Gastroesophageal sphincter (tissue), 4 donors: ENCODE data around the gene AGBL1. TPM values are rescaled to one million over a fixed set of nuclear protein-coding genes. Genes with fewer than 3 reads are reported as not detected.

Source experiments
- ATAC-seq: fragments of 150-250 bp; one replicate; pipeline ENCODE4 v1.9.1; 2016; ENCODE audit warnings: mild to moderate bottlenecking, moderate library complexity
- H3K27ac ChIP-seq, 4 donors: fragments of 200-600 bp; sonication (generic) in 3 of 4; 1 replicate in 3 of 4; 2 replicates in 1 of 4; pipeline ENCODE4 v1.5.1; 2016 to 2019
- H3K27me3 ChIP-seq: fragments of 200-600 bp; sonication (generic); one replicate; pipeline ENCODE4 v1.5.1; 2019
- H3K36me3 ChIP-seq, 2 donors: fragments of 200-600 bp; sonication (generic); one replicate each; pipeline ENCODE4 v1.5.1; 2019; ENCODE audit warnings: control low read depth in 1 of 2
- H3K4me1 ChIP-seq, 3 donors: fragments of 200-600 bp; sonication (generic); 1 replicate in 2 of 3; 2 replicates in 1 of 3; pipeline ENCODE4 v1.5.1; 2016 to 2019; ENCODE audit warnings: control low read depth in 2 of 3
- H3K4me3 ChIP-seq, 2 donors: fragments of 200-600 bp; sonication (generic); one replicate each; pipeline ENCODE4 v1.5.1; 2019; ENCODE audit warnings: mild to moderate bottlenecking in 1 of 2, moderate library complexity in 1 of 2
- H3K9me3 ChIP-seq, 3 donors: fragments of 200-600 bp; sonication (generic); one replicate each; pipeline ENCODE4 v1.5.1; 2017 to 2019; ENCODE audit warnings: control low read depth in 2 of 3
- CTCF ChIP-seq, 4 experiments: fragments of 200-600 bp in 2 of 4; fragments of 450-650 bp in 2 of 4; sonication (generic) in 1 of 4; IDR thresholded peaks; one replicate each; pipeline ENCODE4 v1.5.1; 2017 to 2019; ENCODE audit warnings: antibody characterized with exemption in 4 of 4, mild to moderate bottlenecking in 2 of 4, moderate library complexity in 2 of 4
- EP300 ChIP-seq: sonication (generic); formaldehyde crosslinking; IDR thresholded peaks from one replicate; pipeline ENCODE4 v1.6.1; 2017; ENCODE audit warnings: antibody characterized with exemption, mild to moderate bottlenecking
- POLR2A ChIP-seq, 2 donors: fragments of 450-650 bp; IDR thresholded peaks; one replicate each; pipeline ENCODE4 v1.6.1; 2017; ENCODE audit warnings: antibody characterized with exemption in 2 of 2, mild to moderate bottlenecking in 2 of 2, moderate library complexity in 1 of 2
- POLR2AphosphoS5 ChIP-seq: sonication (generic); formaldehyde crosslinking; IDR thresholded peaks from one replicate; pipeline ENCODE4 v1.6.1; 2017; ENCODE audit warnings: antibody characterized with exemption
- WGBS, 2 donors: methylation state at CpG; one replicate each; pipeline ENCODE4 v1.1.5; 2018; ENCODE audit warnings: low coverage in 1 of 2; 5-methylcytosine and 5-hydroxymethylcytosine counted together
- total RNA-seq, 4 donors: library from RNA; depleted of rRNA; stranded (reverse); fragments of >200 nt; gene quantifications; one replicate each; pipeline ENCODE4 v1.1.0, GENCODE V29; 2016

Gene AGBL1
- total RNA-seq, 4 donors from 2014 or later = 0.12 to 0.13 TPM; not detected in 2

- Histone ChIP-seq H3K36me3 (no peaks in the 10 kb centered on the region), H3K4me1 (no peaks in the 10 kb centered on the region), H3K9me3 (no peaks in the 10 kb centered on the region), H3K27me3 (no peaks in the 10 kb centered on the region), H3K4me3 (no peak overlapping the region), H3K27ac (no peak overlapping the region)
- no peak for TF ChIP-seq POLR2AphosphoS5
- no peak for TF ChIP-seq POLR2A (IDR thresholded peaks at IDR 0.05)
- no peak for TF ChIP-seq CTCF (IDR thresholded peaks at IDR 0.05)
- no peak for TF ChIP-seq EP300
- no peak for ATAC-seq
- 88% methylated on average over 2 of the region's 2 CpGs; no CpG with 5 or more reads in 1 of the 2 donors for WGBS, 2 donors
Measured at GRCh38 chr15:86603466-86603865, 523.8 kb downstream of the AGBL1 start.

GRCh38 chr15:86608461-86609205, 529.0 kb downstream of the AGBL1 start:
- Histone ChIP-seq H3K9me3 (no peaks in the 10 kb centered on the region), H3K4me3 (no peak overlapping the region), H3K36me3 (no peaks in the 10 kb centered on the region), H3K27me3 (no peaks in the 10 kb centered on the region), H3K4me1 (no peaks in the 10 kb centered on the region), H3K27ac (no peak overlapping the region)
- TF ChIP-seq POLR2AphosphoS5 (no peak), EP300 (no peak), POLR2A (IDR thresholded peaks at IDR 0.05) (no peak), CTCF (IDR thresholded peaks at IDR 0.05) (no peak)
- 65 to 73% methylated on average over 7 of the region's 7 CpGs for WGBS, 2 donors
- ATAC-seq = no peak

GRCh38 chr15:86609275-86609674, 529.6 kb downstream of the AGBL1 start:
- H3K4me1 ChIP-seq = no peaks in the 10 kb centered on the region
- H3K9me3 ChIP-seq = no peaks in the 10 kb centered on the region
- 90 to 96% methylated on average over 3 of the region's 3 CpGs for WGBS, 2 donors
- no peak overlapping the region for H3K4me3 ChIP-seq
- ATAC-seq = no peak
- H3K36me3 ChIP-seq = no peaks in the 10 kb centered on the region
- TF ChIP-seq CTCF (IDR thresholded peaks at IDR 0.05) = no peak
- TF ChIP-seq POLR2AphosphoS5 = no peak
- TF ChIP-seq EP300 = no peak
- TF ChIP-seq POLR2A (IDR thresholded peaks at IDR 0.05) = no peak
- H3K27me3 ChIP-seq = no peaks in the 10 kb centered on the region
- H3K27ac ChIP-seq = no peak overlapping the region

- ATAC-seq = no peak
- H3K27ac ChIP-seq = no peak overlapping the region
- no peaks in the 10 kb centered on the region for H3K36me3 ChIP-seq
- 77 to 79% methylated on average over 2 of the region's 2 CpGs for WGBS, 2 donors
- no peak overlapping the region for H3K4me3 ChIP-seq
- H3K27me3 ChIP-seq = no peaks in the 10 kb centered on the region
- no peaks in the 10 kb centered on the region for H3K9me3 ChIP-seq
- TF ChIP-seq POLR2A (IDR thresholded peaks at IDR 0.05) (no peak), POLR2AphosphoS5 (no peak), CTCF (IDR thresholded peaks at IDR 0.05) (no peak), EP300 (no peak)
- no peaks in the 10 kb centered on the region for H3K4me1 ChIP-seq
Measured at GRCh38 chr15:86610038-86610437, 530.4 kb downstream of the AGBL1 start.

- no peak for TF ChIP-seq POLR2A (IDR thresholded peaks at IDR 0.05)
- no peak for TF ChIP-seq POLR2AphosphoS5
- TF ChIP-seq CTCF (IDR thresholded peaks at IDR 0.05) = no peak
- TF ChIP-seq EP300 = no peak
- H3K9me3 ChIP-seq = no peaks in the 10 kb centered on the region
- no peak for ATAC-seq
- no peaks in the 10 kb centered on the region for H3K4me1 ChIP-seq
- H3K27ac ChIP-seq = no peak overlapping the region
- H3K4me3 ChIP-seq = no peak overlapping the region
- WGBS, 2 donors = 65 to 72% methylated on average over 2 of the region's 2 CpGs
- no peaks in the 10 kb centered on the region for H3K36me3 ChIP-seq
- H3K27me3 ChIP-seq = no peaks in the 10 kb centered on the region
Measured at GRCh38 chr15:86611417-86612040, 531.9 kb downstream of the AGBL1 start.
